NCI-H1417 treated with DMSO at 0.1 percent for 48 hours (cell line): Measurements from ENCODE around the gene ATR.

Source experiments
- DNase-seq: peaks from one replicate; lab custom pipeline; 2025; lab: John Stamatoyannopoulos, UW

Gene ATR

DNA sequence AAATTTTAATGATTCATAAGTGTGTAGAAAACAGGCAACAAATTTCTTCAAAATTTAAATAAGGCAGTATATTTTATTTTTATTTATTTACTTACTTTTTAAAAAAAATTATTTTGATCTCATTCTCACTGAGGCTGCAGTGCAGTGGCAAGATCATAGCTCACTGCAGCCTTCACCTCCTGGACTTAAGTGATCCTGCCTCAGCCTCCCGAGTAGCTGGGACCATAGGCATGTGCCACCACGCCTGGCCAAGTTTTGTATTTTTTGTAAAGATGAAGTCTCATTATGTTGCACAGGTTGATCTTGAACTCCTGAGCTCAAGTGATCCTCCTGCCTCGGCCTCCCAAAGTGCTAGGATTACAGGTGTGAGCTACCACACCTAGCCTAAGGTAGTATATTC lies 69.5 kb downstream of the ATR start:
- DNase-seq, result no peak

DNA sequence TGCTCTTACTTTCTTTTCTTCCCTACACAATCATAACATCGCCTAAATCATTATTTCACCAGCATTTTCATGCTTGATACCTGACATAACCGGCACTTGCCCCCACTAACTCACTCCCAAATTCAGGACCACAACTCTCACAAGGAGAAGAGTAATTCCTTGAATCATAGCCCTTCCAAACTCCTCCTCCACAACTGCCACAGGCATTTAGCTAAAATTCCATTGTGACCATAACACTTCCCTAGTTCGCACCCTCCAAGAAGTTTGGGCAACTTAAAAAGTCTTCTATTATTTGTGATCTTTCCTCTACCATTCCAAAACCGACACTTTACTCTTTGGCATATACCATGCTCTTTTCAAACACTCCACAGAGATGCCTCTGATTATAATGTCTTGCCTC lies 71.3 kb downstream of the ATR start:
- DNase-seq, result no peak

DNA sequence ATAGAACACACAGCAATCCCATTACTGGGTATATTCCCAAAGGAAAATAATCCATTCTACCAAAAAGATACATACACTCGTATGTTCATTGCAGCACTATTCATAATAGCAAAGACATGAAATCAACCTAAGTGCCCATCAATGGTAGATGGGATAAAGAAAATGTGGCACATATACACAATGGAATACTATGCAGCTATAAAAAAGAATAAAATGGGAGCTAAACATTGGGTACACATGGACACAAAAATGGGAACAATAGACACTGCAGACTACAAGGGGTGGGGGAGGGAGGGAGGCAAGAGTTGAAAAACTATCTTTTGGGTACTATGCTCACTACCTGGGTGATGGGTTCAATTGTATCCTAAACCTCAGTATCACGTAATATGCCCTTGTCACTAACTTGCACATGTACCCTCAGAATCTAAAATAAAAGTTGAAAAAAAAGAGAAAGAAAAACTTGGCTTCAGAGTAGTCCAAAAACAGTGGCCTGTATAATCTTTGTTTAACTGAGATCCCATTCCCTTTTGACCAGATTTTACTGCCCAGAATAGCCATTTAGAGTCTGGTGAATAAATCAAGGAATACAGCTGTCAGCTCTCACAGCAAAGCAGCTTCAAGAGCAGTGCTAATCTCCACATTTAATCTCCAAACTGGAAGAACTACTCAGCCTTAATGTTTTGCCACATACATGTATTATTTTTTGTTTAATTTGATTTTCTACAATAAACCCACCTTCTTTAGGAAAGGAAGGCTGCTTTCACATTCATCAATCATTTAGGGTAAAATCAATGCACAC lies 76.1 kb downstream of the ATR start:
- DNase-seq, result no peak

DNA sequence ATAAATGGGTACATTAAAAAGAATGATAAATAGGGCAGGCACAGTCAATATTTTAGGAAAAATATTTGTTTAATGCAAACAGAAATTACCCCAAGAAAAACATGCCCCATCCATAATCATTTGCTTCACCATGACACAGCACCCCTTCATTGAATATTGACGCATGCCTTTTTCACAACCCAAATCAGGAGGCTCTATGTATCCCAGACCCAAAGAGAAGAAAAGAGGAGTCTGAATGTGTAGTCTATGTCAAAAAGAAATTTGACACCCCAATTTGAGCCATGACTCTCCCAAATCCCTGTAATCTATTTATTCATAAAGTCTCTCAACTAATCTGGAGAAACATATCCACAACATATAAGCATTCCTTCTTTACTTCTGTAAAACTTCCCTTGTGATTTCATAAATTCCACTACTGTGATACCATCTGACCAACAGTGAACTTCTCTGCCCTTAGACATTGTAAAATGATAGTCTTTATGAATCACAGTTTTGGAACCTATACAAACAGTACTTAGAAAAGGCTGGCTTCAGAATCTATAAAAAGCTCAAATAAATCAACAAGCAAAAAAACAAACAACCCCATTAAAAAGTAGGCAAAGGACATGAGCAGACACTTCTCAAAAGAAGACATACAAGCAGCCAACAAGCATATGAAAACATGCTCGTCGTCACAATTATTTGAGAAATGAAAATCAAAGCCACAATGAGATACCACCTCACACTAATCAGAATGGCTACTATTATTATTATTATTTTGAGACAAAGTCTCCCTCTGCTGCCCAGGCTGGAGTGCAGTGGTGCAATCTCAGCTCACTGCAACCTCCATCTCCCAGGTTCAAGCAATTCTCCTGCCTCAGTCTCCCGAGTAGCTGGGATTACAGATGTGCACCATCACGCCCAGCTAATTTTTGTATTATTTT lies 77.3 kb downstream of the ATR start:
- no peak for DNase-seq

DNA sequence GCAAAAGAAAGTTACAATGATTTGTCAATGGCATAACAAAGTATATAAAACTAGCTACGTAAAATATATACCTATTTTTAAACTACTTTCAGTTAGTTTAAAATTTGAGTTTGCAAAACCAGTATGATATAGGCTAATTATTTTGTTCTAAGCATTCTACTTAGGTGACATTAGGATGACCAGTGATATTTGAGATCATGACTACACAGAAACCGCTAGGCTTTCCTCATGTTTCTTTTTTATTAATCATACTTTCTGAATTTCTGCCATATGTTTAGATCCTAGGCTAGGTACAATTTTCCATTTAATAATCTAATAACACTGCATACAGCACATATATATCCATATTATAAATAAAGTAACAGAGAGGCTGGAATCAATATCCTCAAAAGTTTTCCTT lies 78.3 kb downstream of the ATR start:
- DNase-seq, result no peak

DNA sequence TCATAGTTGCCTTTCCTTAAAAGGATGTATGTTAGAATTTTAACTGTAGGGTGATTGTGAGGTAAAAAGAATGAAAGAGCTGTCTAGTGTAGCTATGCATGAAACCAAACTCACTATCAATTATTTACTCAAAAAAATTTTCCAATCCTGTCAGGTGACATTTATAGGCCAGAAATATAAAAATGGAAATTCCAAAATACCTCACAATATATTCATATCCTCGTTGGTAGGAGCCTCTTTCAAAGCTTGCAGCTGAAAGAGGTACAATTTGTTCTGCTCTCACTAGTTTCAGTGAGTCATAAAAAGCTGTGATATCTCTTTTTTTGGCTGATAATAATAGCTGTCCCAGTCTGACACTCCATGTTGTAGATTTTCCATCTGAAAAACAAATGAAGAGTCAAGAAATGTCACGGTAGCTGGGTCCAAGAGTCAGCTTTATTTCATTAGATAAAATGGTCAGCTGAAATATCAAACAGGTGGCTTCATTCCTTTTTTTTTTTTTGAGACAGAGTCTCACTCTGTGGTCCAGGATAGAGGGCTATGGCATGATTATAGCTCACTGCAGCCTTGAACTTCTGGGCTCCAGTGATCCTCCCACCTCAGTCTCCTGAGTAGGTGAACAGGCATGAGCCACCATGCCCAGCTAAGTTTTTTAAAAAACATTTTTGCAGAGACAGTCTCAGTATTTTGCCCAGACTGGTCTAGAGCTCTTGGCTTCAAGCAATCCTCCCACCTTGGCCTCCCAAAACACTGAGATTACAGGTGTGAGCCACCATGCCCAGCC lies 79.9 kb downstream of the ATR start:
- DNase-seq, result no peak

DNA sequence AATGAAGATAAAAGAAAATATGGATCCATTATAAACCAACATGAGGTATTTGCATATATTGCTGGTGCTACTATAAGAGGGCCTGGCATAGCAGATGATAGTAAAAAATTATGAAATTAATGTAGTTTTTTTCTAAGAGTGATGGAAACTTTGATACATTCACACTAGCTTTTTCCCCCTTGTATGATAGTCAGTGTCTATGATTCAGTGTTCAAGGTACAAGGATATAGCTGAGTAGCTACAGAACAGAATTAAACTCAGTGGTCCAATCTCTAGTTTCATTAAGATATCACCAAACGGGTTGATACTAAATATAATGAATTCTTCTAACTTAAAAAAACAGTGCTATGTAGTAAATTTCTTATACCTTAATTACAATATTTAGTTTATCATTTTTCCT lies 80.8 kb downstream of the ATR start:
- no peak for DNase-seq

DNA sequence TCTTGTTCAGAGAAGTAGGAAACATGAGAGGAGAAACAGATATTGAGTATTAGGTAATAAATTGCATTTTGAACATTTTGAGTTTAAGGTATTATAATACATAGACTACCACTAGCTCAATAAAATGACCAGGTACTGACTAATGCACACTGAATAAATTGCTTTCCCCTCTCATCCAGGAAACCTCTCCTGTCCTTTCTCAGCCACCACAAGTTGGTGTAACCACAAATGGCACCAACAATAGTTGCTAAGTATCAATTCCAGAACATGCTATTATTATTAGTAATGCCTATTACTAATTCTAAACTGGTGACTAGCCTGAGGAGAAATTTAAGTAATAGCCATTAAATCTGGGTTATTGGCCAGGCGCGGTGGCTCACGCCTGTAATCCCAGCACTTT lies 83.4 kb downstream of the ATR start:
- no peak for DNase-seq

DNA sequence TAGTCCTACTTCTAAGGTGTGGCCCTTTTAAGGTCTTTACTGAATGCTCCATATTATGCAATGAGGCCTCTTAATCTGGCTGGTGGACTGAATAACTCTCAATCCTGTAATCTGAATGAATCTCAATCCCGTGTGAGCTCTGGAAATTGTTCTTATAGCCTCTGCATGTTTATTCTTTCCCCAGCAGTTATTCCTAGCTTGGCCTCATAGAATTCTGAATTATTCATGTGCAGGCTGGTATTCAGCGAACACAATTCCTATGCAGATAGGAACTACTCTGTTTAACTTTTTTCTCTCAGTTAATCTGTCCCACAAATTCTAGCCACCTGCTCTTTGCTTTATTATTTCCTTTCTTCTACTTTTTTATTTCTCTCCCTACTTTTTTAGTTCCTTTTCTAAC lies 86.3 kb downstream of the ATR start:
- no peak for DNase-seq

DNA sequence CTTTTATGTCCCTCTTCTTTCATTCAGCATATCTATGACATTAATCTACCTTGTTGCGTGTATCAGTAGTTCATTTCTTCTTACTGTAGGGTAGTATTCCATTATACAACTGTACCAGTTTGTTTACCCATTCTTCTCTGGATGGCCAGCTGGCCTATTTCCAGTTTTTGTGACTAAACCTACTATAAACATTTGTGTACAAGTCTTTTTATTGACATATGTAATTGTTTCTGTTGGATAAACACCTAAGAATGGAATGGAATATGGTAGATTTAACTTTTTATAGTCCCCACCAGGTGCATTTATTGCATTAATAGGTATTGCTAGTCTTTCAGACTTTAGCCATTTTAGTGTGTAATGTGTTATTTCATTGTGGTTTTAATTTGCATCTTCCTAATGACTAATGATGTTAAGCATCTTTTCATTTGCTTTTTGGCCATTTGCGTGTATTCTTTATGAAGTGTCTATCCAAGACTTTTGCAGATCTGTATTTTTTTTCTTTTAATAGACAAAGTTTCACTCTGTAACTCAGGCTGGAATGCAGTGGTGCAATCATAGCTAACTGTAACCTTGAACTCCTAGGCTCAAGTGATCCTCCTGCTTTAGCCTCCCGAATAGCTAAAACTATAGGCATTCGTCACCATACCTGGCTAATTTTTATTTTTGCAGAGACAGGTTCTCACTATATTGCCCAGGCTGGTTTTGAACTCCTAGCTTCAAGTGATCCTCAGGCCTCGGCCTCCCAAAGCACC lies 88.8 kb downstream of the ATR start:
- DNase-seq, result no peak

DNA sequence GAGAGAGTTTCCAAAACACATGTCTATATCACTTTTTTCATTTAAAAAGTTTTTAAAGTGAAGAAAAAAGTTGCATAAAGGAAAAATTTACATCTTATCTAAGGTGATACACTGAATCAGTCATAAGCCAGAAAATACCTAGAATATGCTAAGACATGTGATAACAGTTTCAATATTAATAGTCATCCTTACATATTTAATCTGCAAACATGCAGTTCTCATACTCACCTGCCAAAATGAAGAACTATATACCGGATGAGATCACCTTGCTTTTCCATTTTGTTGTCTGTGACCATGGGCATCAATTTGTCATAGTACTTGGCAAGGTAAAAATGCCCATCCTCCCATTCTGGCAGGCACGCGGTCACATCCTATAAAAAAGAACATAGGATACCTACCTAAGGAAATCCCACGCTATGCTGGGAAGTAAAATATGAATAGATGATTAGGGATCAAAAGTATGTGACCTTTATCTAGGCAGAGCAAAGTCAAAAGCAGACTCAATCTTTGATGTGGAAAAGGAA lies 93.6 kb downstream of the ATR start:
- DNase-seq, result no peak

DNA sequence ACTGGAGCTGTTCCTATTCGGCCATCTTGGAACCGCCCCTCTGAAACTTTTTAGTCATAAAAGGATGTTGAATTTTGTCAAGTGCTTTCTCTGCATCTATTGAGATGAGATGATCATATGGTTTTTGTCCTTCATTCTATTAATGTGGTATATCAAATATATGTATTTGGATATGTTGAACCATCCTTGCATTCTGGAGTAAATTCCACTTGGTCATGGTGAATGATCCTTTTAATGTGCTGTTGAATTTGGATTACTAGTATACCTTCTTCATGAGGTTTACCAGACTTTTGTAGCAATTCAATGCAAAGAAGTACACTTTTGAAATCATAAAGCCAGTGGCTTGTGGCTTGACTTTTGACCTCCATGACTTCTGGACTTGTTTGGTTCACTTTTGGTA lies 97.3 kb downstream of the ATR start:
- DNase-seq, result no peak

DNA sequence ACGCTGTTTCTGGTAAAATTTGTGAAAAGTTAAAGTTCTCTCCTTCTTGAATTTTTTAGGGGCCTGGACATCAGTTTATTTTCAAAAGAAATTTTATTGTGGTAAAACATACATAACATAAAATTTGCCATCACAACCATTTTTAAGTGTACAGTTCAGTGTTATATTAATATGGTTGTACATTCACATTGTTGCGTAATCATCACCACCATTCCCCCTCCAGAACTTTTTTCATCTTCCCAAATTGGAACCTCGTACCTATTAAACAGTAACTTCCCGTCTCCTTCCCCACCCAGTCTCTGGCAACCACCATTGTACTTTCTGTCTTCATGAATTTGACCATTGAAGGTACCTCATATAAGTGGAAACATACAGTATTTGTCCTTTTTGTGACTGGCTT lies 107.7 kb downstream of the ATR start:
- DNase-seq, result no peak

DNA sequence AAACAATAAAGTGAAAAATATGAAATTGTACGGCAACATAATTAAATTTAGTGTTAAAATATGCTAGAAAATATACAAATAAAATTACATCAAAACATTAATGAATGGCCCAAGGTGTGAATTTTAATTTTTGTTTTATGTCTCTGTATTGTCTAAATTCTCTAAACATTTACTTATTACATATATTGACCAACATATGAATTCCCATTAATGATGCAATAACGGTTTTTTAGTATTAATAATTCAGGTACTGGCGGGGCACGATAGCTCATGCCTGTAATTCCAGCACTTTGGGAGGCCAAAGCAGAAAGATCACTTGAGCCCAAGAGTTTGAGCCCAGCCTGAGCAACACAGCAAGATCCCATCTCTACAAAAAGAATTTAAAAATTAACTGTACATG lies 110.1 kb downstream of the ATR start:
- no peak for DNase-seq

DNA sequence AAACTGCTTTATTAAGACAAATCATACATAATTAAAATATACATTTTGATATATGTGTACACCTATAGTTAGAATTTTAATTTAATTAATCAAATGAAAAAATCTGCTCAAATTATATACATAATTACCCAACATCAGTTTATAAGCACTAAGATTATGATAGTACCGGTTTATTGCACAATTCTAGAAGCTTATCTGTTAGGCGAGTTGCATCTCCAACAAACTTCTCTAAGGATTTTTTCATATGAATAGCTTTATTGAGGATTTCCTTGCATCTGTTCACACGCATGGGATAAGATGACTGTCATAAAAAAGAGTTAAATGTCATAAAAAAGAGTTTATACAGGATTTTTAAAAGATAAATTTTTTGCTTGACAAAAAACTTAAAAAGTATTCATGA lies 110.8 kb downstream of the ATR start:
- DNase-seq, result no peak

DNA sequence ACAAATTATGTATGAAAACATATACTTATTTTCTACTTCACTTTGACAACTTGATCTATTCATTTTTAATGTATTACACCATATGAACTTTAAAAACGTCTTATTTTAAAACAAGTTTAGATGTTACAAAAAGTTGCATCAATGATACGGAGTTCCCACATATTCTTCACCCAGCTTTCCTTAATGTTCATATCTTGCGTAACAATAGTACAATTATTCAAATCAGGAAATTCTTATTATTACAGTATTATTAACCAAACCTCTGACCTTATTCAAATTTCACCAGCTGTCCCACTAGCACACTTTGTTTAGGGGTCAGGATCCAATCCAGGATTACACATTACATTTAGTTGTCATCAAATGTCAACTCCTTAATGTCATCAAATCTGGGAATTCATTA lies 117.8 kb downstream of the ATR start:
- no peak for DNase-seq

DNA sequence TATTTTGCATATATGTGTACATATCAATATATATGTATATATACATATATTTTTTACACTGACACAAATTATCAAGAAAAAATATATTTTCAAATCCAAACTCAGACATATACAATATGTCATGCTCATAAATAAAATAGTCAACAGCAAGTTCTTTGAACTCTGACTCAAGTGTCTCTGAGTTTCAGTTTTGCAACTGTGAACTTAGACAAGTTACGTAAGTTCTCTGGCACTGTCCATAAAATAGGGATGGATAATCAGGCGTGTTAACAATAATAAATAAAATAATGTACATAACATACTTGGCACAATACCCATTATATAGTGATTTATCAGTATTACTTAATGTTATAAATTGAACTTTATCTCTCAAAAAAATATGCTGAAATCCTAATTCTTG lies 118.6 kb downstream of the ATR start:
- DNase-seq, result no peak

DNA sequence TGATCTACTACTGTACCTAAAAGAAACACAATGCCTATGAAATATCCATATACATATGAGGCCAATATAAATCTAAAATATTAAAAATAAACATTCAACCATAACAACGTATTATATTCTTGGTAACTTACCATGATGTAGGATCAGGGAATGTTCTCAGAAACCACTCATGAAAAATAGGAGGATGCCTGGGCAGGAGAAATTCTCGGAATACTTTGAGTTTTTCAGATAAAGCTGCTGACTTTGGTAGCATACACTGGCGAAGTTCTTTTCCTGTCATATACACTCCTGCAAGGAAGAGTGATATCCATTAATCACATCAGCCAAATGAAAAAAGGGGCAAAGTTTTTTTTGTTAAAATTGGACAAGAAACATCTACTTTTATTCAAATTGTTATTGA lies 119.4 kb downstream of the ATR start:
- no peak for DNase-seq

DNA sequence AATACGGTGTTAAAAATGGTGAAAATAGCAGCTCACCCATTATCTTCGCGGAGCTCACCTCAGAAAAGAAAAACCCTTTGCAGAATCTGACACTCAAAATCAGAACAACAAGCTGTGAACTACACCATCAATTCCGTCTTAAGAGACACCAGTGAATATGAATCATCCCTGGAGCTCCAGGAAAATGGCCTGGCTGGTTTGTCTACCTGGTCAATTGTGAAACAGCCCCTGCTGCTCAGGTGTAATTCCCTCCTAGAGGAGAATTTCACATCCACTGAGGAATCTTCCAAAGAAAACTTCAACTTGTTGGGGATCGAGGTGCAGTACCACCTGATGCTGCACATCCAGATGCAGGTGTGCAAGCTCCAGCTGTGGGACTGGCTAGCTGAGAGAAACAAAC lies 127.7 kb downstream of the ATR start:
- DNase-seq, result no peak

DNA sequence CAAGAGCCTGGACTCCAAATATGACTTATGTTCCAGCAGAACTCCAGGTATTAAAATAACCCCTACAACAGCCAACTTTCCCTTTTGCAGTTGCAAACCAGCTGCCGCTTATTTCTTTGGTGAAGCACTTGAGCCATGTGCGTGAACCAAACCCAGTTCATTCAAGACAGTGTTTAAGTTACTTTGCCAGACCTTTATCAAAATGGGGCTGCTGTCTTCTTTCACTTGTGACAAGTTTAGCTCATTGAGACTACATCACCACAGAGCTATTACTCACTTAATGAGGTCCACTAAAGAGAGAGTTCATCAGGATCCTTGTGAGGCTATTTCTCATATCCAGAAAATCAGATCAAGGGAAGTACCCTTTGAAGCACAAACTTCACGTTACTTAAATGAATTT lies 128.3 kb downstream of the ATR start:
- DNase-seq, result no peak
